Fibroblast of lung (primary cell): ENCODE data around the gene COPB2. TPM values are rescaled to one million over a fixed set of nuclear protein-coding genes. Genes with fewer than 3 reads are reported as not detected.

Experiments used
- DNase-seq, 2 donors: peaks; one replicate each; pipeline versions ENCODE4 v3.0.0 to v3.0.0-alpha.2; 2010; ENCODE audit warnings: low read depth in 2 of 2
- H2AFZ ChIP-seq: 2 replicates; pipeline ENCODE4 v1.5.1; 2012; ENCODE audit warnings: low read length, control low read depth, inconsistent platforms
- H3K27ac ChIP-seq: 2 replicates; pipeline ENCODE4 v1.5.1; 2011; ENCODE audit warnings: low read length, control low read depth; ENCODE audit not compliant: insufficient read depth
- H3K27me3 ChIP-seq: 2 replicates; pipeline ENCODE4 v1.5.1; 2011; ENCODE audit warnings: mild to moderate bottlenecking, low read length; ENCODE audit not compliant: control insufficient read depth, insufficient read depth
- H3K36me3 ChIP-seq: 2 replicates; pipeline ENCODE4 v1.5.1; 2011; ENCODE audit warnings: low read length; ENCODE audit not compliant: control insufficient read depth, insufficient read depth
- H3K4me1 ChIP-seq: 2 replicates; pipeline ENCODE4 v1.5.1; 2011; ENCODE audit warnings: low read length; ENCODE audit not compliant: control insufficient read depth, insufficient read depth; ENCODE audit errors: extremely low read depth
- H3K4me2 ChIP-seq: 2 replicates; pipeline ENCODE4 v1.5.1; 2011; ENCODE audit warnings: low read length, control low read depth; ENCODE audit not compliant: insufficient read depth; ENCODE audit errors: extremely low read depth
- H3K4me3 ChIP-seq, 4 experiments: fragments of 200-600 bp in 1 of 4; sonication (generic) in 1 of 4; replicated peaks in 1 of 4; 2 replicates each; pipeline ENCODE4 v1.5.1; 2011 to 2016; ENCODE audit warnings: low read length in 4 of 4, low read depth in 3 of 4, mild to moderate bottlenecking in 3 of 4, control low read depth in 2 of 4, inconsistent platforms in 1 of 4, mixed read lengths in 1 of 4; ENCODE audit not compliant: insufficient read depth in 1 of 4; ENCODE audit errors: control extremely low read depth in 1 of 4
- H3K79me2 ChIP-seq: 2 replicates; pipeline ENCODE4 v1.5.1; 2012; ENCODE audit warnings: mild to moderate bottlenecking, low read length, inconsistent platforms; ENCODE audit not compliant: control insufficient read depth, insufficient read depth
- H3K9ac ChIP-seq: 2 replicates; pipeline ENCODE4 v1.5.1; 2011; ENCODE audit warnings: mild to moderate bottlenecking, low read length, control low read depth; ENCODE audit not compliant: insufficient read depth
- H3K9me3 ChIP-seq: 2 replicates; pipeline ENCODE4 v1.5.1; 2012; ENCODE audit warnings: low read depth, low read length; ENCODE audit not compliant: control insufficient read depth, insufficient read depth
- H4K20me1 ChIP-seq: 2 replicates; pipeline ENCODE4 v1.5.1; 2011; ENCODE audit warnings: low read length; ENCODE audit not compliant: control insufficient read depth, insufficient read depth; ENCODE audit errors: extremely low read depth
- CTCF ChIP-seq, 2 donors: IDR thresholded peaks in 1 of 2; conservative IDR thresholded peaks in 1 of 2; 1 replicate in 1 of 2; 2 replicates in 1 of 2; pipeline ENCODE4 v1.5.1; 2011 to 2012; ENCODE audit warnings: low read length in 2 of 2, control low read depth in 1 of 2, inconsistent platforms in 1 of 2, low read depth in 1 of 2, mild to moderate bottlenecking in 1 of 2
- EZH2 ChIP-seq: IDR thresholded peaks from 2 replicates; pipeline ENCODE4 v1.5.1; 2012; ENCODE audit warnings: low read length, control low read depth, mild to moderate bottlenecking; ENCODE audit errors: missing control alignments
- polyA plus RNA-seq, 2 donors: library from polyadenylated mRNA; depleted of rRNA in 1 of 2; stranded (reverse) in 1 of 2; unstranded in 1 of 2; fragments of >200 nt; gene quantifications; 2 replicates each; pipeline ENCODE4 v1.2.1, GENCODE V29; 2011 to 2012; ENCODE audit warnings: missing spikeins in 1 of 2
- total RNA-seq: library from RNA; depleted of rRNA; stranded (reverse); fragments of >200 nt; gene quantifications from 2 replicates; pipeline ENCODE4 v1.2.1, GENCODE V29; 2014

Gene COPB2
- total and polyA plus RNA-seq, 2 donors (not counting 1 experiment from before 2014, with no cell fraction given) = 284 to 293 TPM

GRCh38 chr3:139425745-139426400, 36.4 kb upstream of the COPB2 start:
- no peaks in the 10 kb centered on the region for H3K27me3 ChIP-seq
- no peak overlapping the region for H3K9ac ChIP-seq
- no peak for TF ChIP-seq EZH2
- no peak for TF ChIP-seq CTCF (conservative IDR thresholded peaks at IDR 0.05 in 1 of 2, IDR thresholded peaks at IDR 0.05 in 1 of 2; ENCODE audit: low read depth in 1 of 2, low read length in 2 of 2)
- H2AFZ ChIP-seq = no peak overlapping the region
- H3K27ac ChIP-seq = no peak overlapping the region
- no peak overlapping the region for H3K4me3 ChIP-seq
- H4K20me1 ChIP-seq = no peaks in the 10 kb centered on the region
- no peaks in the 10 kb centered on the region for H3K9me3 ChIP-seq
- no peak overlapping the region for H3K4me2 ChIP-seq
- no peaks in the 10 kb centered on the region for H3K4me1 ChIP-seq
- H3K36me3 ChIP-seq = no peaks in the 10 kb centered on the region
- H3K79me2 ChIP-seq = no peaks in the 10 kb centered on the region
- DNase-seq = no peak

- no peak overlapping the region for H3K4me3 ChIP-seq
- no peaks in the 10 kb centered on the region for H3K9me3 ChIP-seq
- no peak for TF ChIP-seq CTCF (conservative IDR thresholded peaks at IDR 0.05 in 1 of 2, IDR thresholded peaks at IDR 0.05 in 1 of 2; ENCODE audit: low read depth in 1 of 2, low read length in 2 of 2)
- TF ChIP-seq EZH2 = no peak
- no peaks in the 10 kb centered on the region for H3K79me2 ChIP-seq
- H3K4me2 ChIP-seq = no peak overlapping the region
- H2AFZ ChIP-seq = no peak overlapping the region
- no peaks in the 10 kb centered on the region for H3K4me1 ChIP-seq
- H3K27me3 ChIP-seq = no peaks in the 10 kb centered on the region
- H3K36me3 ChIP-seq = no peaks in the 10 kb centered on the region
- no peaks in the 10 kb centered on the region for H4K20me1 ChIP-seq
- no peak overlapping the region for H3K9ac ChIP-seq
- no peak overlapping the region for H3K27ac ChIP-seq
- no peak for DNase-seq
Measured at GRCh38 chr3:139423232-139423631, 33.8 kb upstream of the COPB2 start.

- H3K27ac ChIP-seq = no peak overlapping the region
- no peak for DNase-seq
- H3K36me3 ChIP-seq = no peaks in the 10 kb centered on the region
Measured at GRCh38 chr3:139421460-139421859, 32.0 kb upstream of the COPB2 start.

More at GRCh38 chr3:139421460-139421859, 32.0 kb upstream of the COPB2 start:
- Histone ChIP-seq H3K27me3 (no peaks in the 10 kb centered on the region), H3K79me2 (no peaks in the 10 kb centered on the region), H3K4me3 (no peak overlapping the region), H3K9ac (no peak overlapping the region), H3K4me1 (no peaks in the 10 kb centered on the region), H4K20me1 (no peaks in the 10 kb centered on the region), H3K9me3 (no peaks in the 10 kb centered on the region), H3K4me2 (no peak overlapping the region), H2AFZ (no peak overlapping the region)
- no peak for TF ChIP-seq CTCF (conservative IDR thresholded peaks at IDR 0.05 in 1 of 2, IDR thresholded peaks at IDR 0.05 in 1 of 2; ENCODE audit: low read depth in 1 of 2, low read length in 2 of 2)
- no peak for TF ChIP-seq EZH2
